WTC11 (cell line): ENCODE results near the gene LMF1. TPM values are rescaled to one million over a fixed set of nuclear protein-coding genes. Genes with fewer than 3 reads are reported as not detected.

Experiments
- ATAC-seq: fragments of 200-7000 bp; cut with Tn5 transposase; 2 replicates; pipeline ENCODE4 v1.10.0; 2021; ENCODE audit warnings: mild to moderate bottlenecking, moderate library complexity
- CTCF ChIA-PET: fragments of 300-600 bp; sonication (Branson Sonifier 250); formaldehyde crosslinking; loops from one replicate; lab custom pipeline; 2021; ENCODE audit warnings: antibody characterized with exemption; lab: Charles Lee
- POLR2A ChIA-PET: fragments of 350-600 bp; sonication (Branson Sonifier 250); formaldehyde crosslinking; loops from one replicate; lab custom pipeline; 2021; ENCODE audit warnings: antibody characterized with exemption; lab: Charles Lee
- DNase-seq: peaks from one replicate; pipeline ENCODE4 v3.0.0; 2021; ENCODE audit warnings: low spot score
- H3K27ac Mint-ChIP-seq: 2 replicates; pipeline ENCODE4 v1.8.0; 2021; ENCODE audit warnings: mixed read lengths
- H3K27me3 Mint-ChIP-seq: 2 replicates; pipeline ENCODE4 v1.8.0; 2021; ENCODE audit warnings: low read depth, mild to moderate bottlenecking, moderate library complexity, mixed read lengths
- H3K36me3 Mint-ChIP-seq: 2 replicates; pipeline ENCODE4 v1.8.0; 2021; ENCODE audit warnings: mixed read lengths
- H3K4me1 Mint-ChIP-seq: 2 replicates; pipeline ENCODE4 v1.8.0; 2022; ENCODE audit warnings: mixed read lengths
- H3K4me3 Mint-ChIP-seq: 2 replicates; pipeline ENCODE4 v1.8.0; 2021; ENCODE audit warnings: mild to moderate bottlenecking, moderate library complexity, mixed read lengths
- H3K9me3 Mint-ChIP-seq: 2 replicates; pipeline ENCODE4 v1.8.0; 2021; ENCODE audit warnings: mixed read lengths
- ATF2 ChIP-seq: sonication (generic); formaldehyde crosslinking; IDR thresholded peaks from 2 replicates; pipeline ENCODE4 v1.8.1; 2022; ENCODE audit warnings: low read depth, missing genetic modification reagents, borderline replicate concordance
- CREM ChIP-seq: sonication (generic); formaldehyde crosslinking; IDR thresholded peaks from 2 replicates; pipeline ENCODE4 v1.8.1; 2022; ENCODE audit warnings: mild to moderate bottlenecking, missing genetic modification reagents, moderate library complexity
- GABPB1 ChIP-seq: sonication (generic); formaldehyde crosslinking; IDR thresholded peaks from 2 replicates; pipeline ENCODE4 v1.8.1; 2023; ENCODE audit warnings: mild to moderate bottlenecking, missing genetic modification reagents
- GTF2I ChIP-seq: fragments of 250-450 bp; sonication (Bioruptor Pico); conservative IDR thresholded peaks from 2 replicates; pipeline ENCODE4 v1.4.0; 2021; ENCODE audit warnings: mild to moderate bottlenecking
- JUN ChIP-seq: sonication (generic); formaldehyde crosslinking; IDR thresholded peaks from 2 replicates; pipeline ENCODE4 v1.8.0; 2023; ENCODE audit warnings: mild to moderate bottlenecking, missing genetic modification reagents
- MLX ChIP-seq: sonication (generic); formaldehyde crosslinking; IDR thresholded peaks from 2 replicates; pipeline ENCODE4 v1.8.1; 2023; ENCODE audit warnings: mild to moderate bottlenecking, missing genetic modification reagents, moderate library complexity
- MYBL2 ChIP-seq: sonication (generic); formaldehyde crosslinking; IDR thresholded peaks from 2 replicates; pipeline ENCODE4 v1.8.1; 2023; ENCODE audit warnings: mild to moderate bottlenecking, moderate library complexity, missing genetic modification reagents
- NFE2L1 ChIP-seq: sonication (generic); formaldehyde crosslinking; IDR thresholded peaks from 2 replicates; pipeline ENCODE4 v1.8.1; 2023; ENCODE audit warnings: missing genetic modification reagents
- RELA ChIP-seq: sonication (generic); formaldehyde crosslinking; IDR thresholded peaks from 2 replicates; pipeline ENCODE4 v1.8.1; 2022; ENCODE audit warnings: missing genetic modification reagents, mild to moderate bottlenecking, borderline replicate concordance
- SMAD4 ChIP-seq: sonication (generic); formaldehyde crosslinking; IDR thresholded peaks from 2 replicates; pipeline ENCODE4 v1.8.0; 2022; ENCODE audit warnings: mild to moderate bottlenecking, missing genetic modification reagents
- TEAD1 ChIP-seq: sonication (generic); formaldehyde crosslinking; IDR thresholded peaks from 2 replicates; pipeline ENCODE4 v1.8.0; 2022; ENCODE audit warnings: mild to moderate bottlenecking, missing genetic modification reagents
- TEAD4 ChIP-seq: sonication (generic); formaldehyde crosslinking; IDR thresholded peaks from 2 replicates; pipeline ENCODE4 v1.8.0; 2022; ENCODE audit warnings: mild to moderate bottlenecking, missing genetic modification reagents
- USF2 ChIP-seq: sonication (generic); formaldehyde crosslinking; IDR thresholded peaks from 2 replicates; pipeline ENCODE4 v1.8.1; 2023; ENCODE audit warnings: mild to moderate bottlenecking, missing genetic modification reagents, moderate library complexity
- ZBTB43 ChIP-seq: sonication (generic); formaldehyde crosslinking; IDR thresholded peaks from 2 replicates; pipeline ENCODE4 v1.8.1; 2023; ENCODE audit warnings: mild to moderate bottlenecking, missing genetic modification reagents
- ZNF232 ChIP-seq: sonication (generic); formaldehyde crosslinking; IDR thresholded peaks from 2 replicates; pipeline ENCODE4 v1.8.0; 2022; ENCODE audit warnings: mild to moderate bottlenecking, missing genetic modification reagents
- ZNF317 ChIP-seq: sonication (generic); formaldehyde crosslinking; IDR thresholded peaks from 2 replicates; pipeline ENCODE4 v1.8.1; 2023; ENCODE audit warnings: low read depth, mild to moderate bottlenecking, moderate library complexity, missing genetic modification reagents, borderline replicate concordance
- ZNF512 ChIP-seq: sonication (generic); formaldehyde crosslinking; IDR thresholded peaks from 2 replicates; pipeline ENCODE4 v1.8.1; 2022; ENCODE audit warnings: missing genetic modification reagents, borderline replicate concordance
- ZNF671 ChIP-seq: fragments of 250-450 bp; sonication (Bioruptor Pico); IDR thresholded peaks from 2 replicates; pipeline ENCODE4 v1.8.0; 2021; ENCODE audit warnings: mild to moderate bottlenecking
- total RNA-seq: library from RNA; stranded (reverse); gene quantifications from 3 replicates; pipeline ENCODE4 v1.2.3, GENCODE V29; 2021
- TF ChIP-seq, protein P1 (sequence below): sonication (generic); formaldehyde crosslinking; conservative IDR thresholded peaks from 2 replicates; pipeline ENCODE4 v1.8.1; 2023; ENCODE audit warnings: mild to moderate bottlenecking, low read depth, missing genetic modification reagents, moderate library complexity
- TF ChIP-seq, protein P2 (sequence below): sonication (generic); formaldehyde crosslinking; IDR thresholded peaks from 2 replicates; pipeline ENCODE4 v1.8.1; 2023; ENCODE audit warnings: mild to moderate bottlenecking, missing genetic modification reagents, borderline replicate concordance
- TF ChIP-seq, protein P3 (sequence below): sonication (generic); formaldehyde crosslinking; IDR thresholded peaks from 2 replicates; pipeline ENCODE4 v1.8.0; 2022; ENCODE audit warnings: mild to moderate bottlenecking, missing genetic modification reagents

Gene LMF1
- total RNA-seq, 1 experiment from 2014 or later: 10.5 TPM

GRCh38 chr16:984736-985636 is 14.2 kb upstream of the LMF1 start (continued):
- TF ChIP-seq, protein P1, sequence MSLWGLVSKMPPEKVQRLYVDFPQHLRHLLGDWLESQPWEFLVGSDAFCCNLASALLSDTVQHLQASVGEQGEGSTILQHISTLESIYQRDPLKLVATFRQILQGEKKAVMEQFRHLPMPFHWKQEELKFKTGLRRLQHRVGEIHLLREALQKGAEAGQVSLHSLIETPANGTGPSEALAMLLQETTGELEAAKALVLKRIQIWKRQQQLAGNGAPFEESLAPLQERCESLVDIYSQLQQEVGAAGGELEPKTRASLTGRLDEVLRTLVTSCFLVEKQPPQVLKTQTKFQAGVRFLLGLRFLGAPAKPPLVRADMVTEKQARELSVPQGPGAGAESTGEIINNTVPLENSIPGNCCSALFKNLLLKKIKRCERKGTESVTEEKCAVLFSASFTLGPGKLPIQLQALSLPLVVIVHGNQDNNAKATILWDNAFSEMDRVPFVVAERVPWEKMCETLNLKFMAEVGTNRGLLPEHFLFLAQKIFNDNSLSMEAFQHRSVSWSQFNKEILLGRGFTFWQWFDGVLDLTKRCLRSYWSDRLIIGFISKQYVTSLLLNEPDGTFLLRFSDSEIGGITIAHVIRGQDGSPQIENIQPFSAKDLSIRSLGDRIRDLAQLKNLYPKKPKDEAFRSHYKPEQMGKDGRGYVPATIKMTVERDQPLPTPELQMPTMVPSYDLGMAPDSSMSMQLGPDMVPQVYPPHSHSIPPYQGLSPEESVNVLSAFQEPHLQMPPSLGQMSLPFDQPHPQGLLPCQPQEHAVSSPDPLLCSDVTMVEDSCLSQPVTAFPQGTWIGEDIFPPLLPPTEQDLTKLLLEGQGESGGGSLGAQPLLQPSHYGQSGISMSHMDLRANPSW: no peak
- TF ChIP-seq TEAD1 (CRISPR knock-in tag) (no peak), JUN (no peak), MLX (CRISPR knock-in tag) (no peak), GTF2I (no peak), ZNF317 (CRISPR knock-in tag) (no peak)
- TF ChIP-seq, protein P2, sequence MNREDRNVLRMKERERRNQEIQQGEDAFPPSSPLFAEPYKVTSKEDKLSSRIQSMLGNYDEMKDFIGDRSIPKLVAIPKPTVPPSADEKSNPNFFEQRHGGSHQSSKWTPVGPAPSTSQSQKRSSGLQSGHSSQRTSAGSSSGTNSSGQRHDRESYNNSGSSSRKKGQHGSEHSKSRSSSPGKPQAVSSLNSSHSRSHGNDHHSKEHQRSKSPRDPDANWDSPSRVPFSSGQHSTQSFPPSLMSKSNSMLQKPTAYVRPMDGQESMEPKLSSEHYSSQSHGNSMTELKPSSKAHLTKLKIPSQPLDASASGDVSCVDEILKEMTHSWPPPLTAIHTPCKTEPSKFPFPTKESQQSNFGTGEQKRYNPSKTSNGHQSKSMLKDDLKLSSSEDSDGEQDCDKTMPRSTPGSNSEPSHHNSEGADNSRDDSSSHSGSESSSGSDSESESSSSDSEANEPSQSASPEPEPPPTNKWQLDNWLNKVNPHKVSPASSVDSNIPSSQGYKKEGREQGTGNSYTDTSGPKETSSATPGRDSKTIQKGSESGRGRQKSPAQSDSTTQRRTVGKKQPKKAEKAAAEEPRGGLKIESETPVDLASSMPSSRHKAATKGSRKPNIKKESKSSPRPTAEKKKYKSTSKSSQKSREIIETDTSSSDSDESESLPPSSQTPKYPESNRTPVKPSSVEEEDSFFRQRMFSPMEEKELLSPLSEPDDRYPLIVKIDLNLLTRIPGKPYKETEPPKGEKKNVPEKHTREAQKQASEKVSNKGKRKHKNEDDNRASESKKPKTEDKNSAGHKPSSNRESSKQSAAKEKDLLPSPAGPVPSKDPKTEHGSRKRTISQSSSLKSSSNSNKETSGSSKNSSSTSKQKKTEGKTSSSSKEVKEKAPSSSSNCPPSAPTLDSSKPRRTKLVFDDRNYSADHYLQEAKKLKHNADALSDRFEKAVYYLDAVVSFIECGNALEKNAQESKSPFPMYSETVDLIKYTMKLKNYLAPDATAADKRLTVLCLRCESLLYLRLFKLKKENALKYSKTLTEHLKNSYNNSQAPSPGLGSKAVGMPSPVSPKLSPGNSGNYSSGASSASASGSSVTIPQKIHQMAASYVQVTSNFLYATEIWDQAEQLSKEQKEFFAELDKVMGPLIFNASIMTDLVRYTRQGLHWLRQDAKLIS (CRISPR knock-in tag): no peak
- TF ChIP-seq, all 79 proteins: peak for 0

GRCh38 chr16:984121-984694 is 13.4 kb upstream of the LMF1 start:
- H3K4me3 Mint-ChIP-seq: no peak overlapping the region
- POLR2A ChIA-PET: no interaction called here

More at GRCh38 chr16:984121-984694, 13.4 kb upstream of the LMF1 start:
- DNase-seq (no peak), ATAC-seq (no peak)
- Mint-ChIP-seq H3K9me3 (no peaks in the 10 kb centered on the region), H3K27ac (no peak overlapping the region), H3K27me3 (peaks cover 17% of the 10 kb centered on the region), H3K4me1 (peaks cover 5% of the 10 kb centered on the region), H3K36me3 (no peaks in the 10 kb centered on the region)
- TF ChIP-seq GABPB1 (CRISPR knock-in tag): no peak
- no peak for TF ChIP-seq TEAD4 (CRISPR knock-in tag)
- TF ChIP-seq ATF2: no peak
- TF ChIP-seq, protein P3, sequence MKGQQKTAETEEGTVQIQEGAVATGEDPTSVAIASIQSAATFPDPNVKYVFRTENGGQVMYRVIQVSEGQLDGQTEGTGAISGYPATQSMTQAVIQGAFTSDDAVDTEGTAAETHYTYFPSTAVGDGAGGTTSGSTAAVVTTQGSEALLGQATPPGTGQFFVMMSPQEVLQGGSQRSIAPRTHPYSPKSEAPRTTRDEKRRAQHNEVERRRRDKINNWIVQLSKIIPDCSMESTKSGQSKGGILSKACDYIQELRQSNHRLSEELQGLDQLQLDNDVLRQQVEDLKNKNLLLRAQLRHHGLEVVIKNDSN: no peak
- no peak for TF ChIP-seq ZNF512 (CRISPR knock-in tag)
- TF ChIP-seq NFE2L1: no peak
- no peak for TF ChIP-seq ZBTB43
- no peak for TF ChIP-seq SMAD4 (CRISPR knock-in tag)
- TF ChIP-seq CREM (CRISPR knock-in tag): no peak
- no peak for TF ChIP-seq RELA (CRISPR knock-in tag)
- no peak for TF ChIP-seq MYBL2 (CRISPR knock-in tag)
- TF ChIP-seq USF2: no peak
- TF ChIP-seq TEAD1 (CRISPR knock-in tag): no peak
- no peak for TF ChIP-seq ZNF232 (CRISPR knock-in tag)
- no peak for TF ChIP-seq ZNF671
- CTCF ChIA-PET: interaction anchor here (0.6 to 1.2 kb wide), 5 partner anchors 44 to 281 kb away, joined by 3 to 6 read pairs (median 3); no protein-coding TSS in a partner anchor
